Epithelial cell of proximal tubule (primary cell): ENCODE data around the gene PDHX. TPM values are rescaled to one million over a fixed set of nuclear protein-coding genes. Genes with fewer than 3 reads are reported as not detected.

Experiments
- DNase-seq: peaks from one replicate; pipeline ENCODE4 v3.0.0-alpha.2; 2011; ENCODE audit warnings: low read depth
- H3K4me3 ChIP-seq: 2 replicates; pipeline ENCODE4 v1.5.1; 2011; ENCODE audit warnings: low read depth, mild to moderate bottlenecking, low read length
- total RNA-seq: library from RNA; depleted of rRNA; stranded (reverse); fragments of >200 nt; gene quantifications from 2 replicates; pipeline ENCODE4 v1.2.3, GENCODE V29; 2015
- TF ChIP-seq, protein P1 (sequence below): conservative IDR thresholded peaks from 2 replicates; pipeline ENCODE4 v1.5.1; 2012; ENCODE audit warnings: low read depth, mild to moderate bottlenecking, low read length

Gene PDHX
- total RNA-seq, 1 donor from 2014 or later: 19.3 TPM

- no peak for DNase-seq
- TF ChIP-seq, protein P1, sequence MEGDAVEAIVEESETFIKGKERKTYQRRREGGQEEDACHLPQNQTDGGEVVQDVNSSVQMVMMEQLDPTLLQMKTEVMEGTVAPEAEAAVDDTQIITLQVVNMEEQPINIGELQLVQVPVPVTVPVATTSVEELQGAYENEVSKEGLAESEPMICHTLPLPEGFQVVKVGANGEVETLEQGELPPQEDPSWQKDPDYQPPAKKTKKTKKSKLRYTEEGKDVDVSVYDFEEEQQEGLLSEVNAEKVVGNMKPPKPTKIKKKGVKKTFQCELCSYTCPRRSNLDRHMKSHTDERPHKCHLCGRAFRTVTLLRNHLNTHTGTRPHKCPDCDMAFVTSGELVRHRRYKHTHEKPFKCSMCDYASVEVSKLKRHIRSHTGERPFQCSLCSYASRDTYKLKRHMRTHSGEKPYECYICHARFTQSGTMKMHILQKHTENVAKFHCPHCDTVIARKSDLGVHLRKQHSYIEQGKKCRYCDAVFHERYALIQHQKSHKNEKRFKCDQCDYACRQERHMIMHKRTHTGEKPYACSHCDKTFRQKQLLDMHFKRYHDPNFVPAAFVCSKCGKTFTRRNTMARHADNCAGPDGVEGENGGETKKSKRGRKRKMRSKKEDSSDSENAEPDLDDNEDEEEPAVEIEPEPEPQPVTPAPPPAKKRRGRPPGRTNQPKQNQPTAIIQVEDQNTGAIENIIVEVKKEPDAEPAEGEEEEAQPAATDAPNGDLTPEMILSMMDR: no peak
- no peak overlapping the region for H3K4me3 ChIP-seq
Observed at GRCh38 chr11:34977089-34977912, 60.9 kb downstream of the PDHX start.

- DNase-seq: no peak
- H3K4me3 ChIP-seq: no peak overlapping the region
- TF ChIP-seq, protein P1: no peak
Observed at GRCh38 chr11:34978236-34979191, 62.1 kb downstream of the PDHX start.

GRCh38 chr11:34984514-34984913, 68.1 kb downstream of the PDHX start:
- TF ChIP-seq, protein P1: no peak
- no peak for DNase-seq
- H3K4me3 ChIP-seq: no peak overlapping the region

GRCh38 chr11:34986883-34987520, 70.6 kb downstream of the PDHX start:
- H3K4me3 ChIP-seq: no peak overlapping the region
- TF ChIP-seq, protein P1: no peak
- no peak for DNase-seq

- no peak for DNase-seq
- no peak overlapping the region for H3K4me3 ChIP-seq
- TF ChIP-seq, protein P1: no peak
Observed at GRCh38 chr11:34987617-34988016, 71.2 kb downstream of the PDHX start.

DNA sequence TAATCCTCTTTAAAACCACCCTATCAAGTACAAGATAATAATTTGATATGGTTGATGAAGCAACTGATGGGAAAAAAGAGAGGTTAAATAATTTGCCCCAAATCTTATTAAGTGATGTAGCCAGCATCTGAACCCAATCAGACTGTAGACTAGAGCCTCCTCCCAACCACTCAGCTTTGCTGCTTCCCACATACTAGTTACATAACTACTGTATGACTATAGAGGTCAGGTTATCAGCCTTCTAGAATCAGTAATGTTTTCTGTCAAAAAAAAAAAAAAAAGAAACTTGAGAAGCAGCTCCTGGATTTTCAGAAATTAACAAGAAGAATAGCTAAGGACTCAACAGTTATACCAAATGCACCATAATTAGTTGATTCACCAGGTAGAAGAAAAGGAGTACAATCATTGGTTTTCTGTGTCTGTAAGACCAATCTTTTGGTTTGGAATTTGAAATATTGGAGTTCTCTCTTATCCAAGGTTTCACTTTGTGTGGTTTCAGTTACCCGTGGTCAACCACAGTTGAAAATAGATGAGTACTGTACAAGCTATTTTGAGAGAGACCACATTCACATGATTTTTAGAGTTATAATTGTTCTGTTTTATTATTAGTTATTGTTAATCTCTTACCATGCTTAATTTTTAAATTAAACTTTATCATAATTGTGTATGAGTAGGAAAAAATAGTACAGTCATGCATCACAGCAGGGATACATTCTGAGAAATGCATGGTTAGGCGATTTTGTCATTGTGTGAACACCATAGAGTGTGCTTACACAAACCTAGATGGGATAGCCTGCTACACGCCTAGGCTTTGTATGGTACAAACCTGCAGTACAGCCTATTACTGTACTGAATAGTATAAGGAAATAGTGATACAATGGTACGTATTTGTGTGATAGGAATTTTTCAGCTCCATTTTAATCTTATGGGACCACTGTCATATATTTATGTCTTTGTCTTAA, 72.2 kb downstream of the PDHX start:
- TF ChIP-seq, protein P1: no peak
- DNase-seq: no peak
- no peak overlapping the region for H3K4me3 ChIP-seq
